Ishikawa (cell line): Measurements from ENCODE around the gene NCDN.

Source experiments
- CEBPB ChIP-seq: IDR thresholded peaks from 2 replicates; pipeline ENCODE4 v1.6.1; 2012
- CREB1 ChIP-seq: IDR thresholded peaks from 2 replicates; pipeline ENCODE4 v1.6.1; 2012; ENCODE audit warnings: low read depth
- EGR1 ChIP-seq: IDR thresholded peaks from 2 replicates; pipeline ENCODE4 v1.6.1; 2012
- EP300 ChIP-seq: IDR thresholded peaks from 2 replicates; pipeline ENCODE4 v1.6.1; 2012; ENCODE audit warnings: borderline replicate concordance
- FOXM1 ChIP-seq: IDR thresholded peaks from 2 replicates; pipeline ENCODE4 v1.6.1; 2012; ENCODE audit warnings: low read depth, borderline replicate concordance
- NFIC ChIP-seq: IDR thresholded peaks from 2 replicates; pipeline ENCODE4 v1.6.1; 2012
- RAD21 ChIP-seq: IDR thresholded peaks from 2 replicates; pipeline ENCODE4 v1.6.1; 2012; ENCODE audit warnings: low read depth
- TAF1 ChIP-seq: IDR thresholded peaks from 2 replicates; pipeline ENCODE4 v1.6.1; 2012; ENCODE audit warnings: low read depth, mild to moderate bottlenecking
- TCF12 ChIP-seq: IDR thresholded peaks from 2 replicates; pipeline ENCODE4 v1.6.1; 2012; ENCODE audit warnings: low read depth
- TEAD4 ChIP-seq: IDR thresholded peaks from 2 replicates; pipeline ENCODE4 v1.6.1; 2012
- YY1 ChIP-seq: IDR thresholded peaks from 2 replicates; pipeline ENCODE4 v1.6.1; 2012; ENCODE audit warnings: low read depth
- ZBTB7A ChIP-seq: IDR thresholded peaks from 2 replicates; pipeline ENCODE4 v1.6.1; 2012; ENCODE audit warnings: low read depth
- TF ChIP-seq, protein P1 (sequence below): IDR thresholded peaks from 2 replicates; pipeline ENCODE4 v1.6.1; 2012
- TF ChIP-seq, protein P2 (sequence below): IDR thresholded peaks from 2 replicates; pipeline ENCODE4 v1.6.1; 2012; ENCODE audit warnings: low read depth, mild to moderate bottlenecking
- TF ChIP-seq, protein P3 (sequence below): IDR thresholded peaks from 2 replicates; pipeline ENCODE4 v1.6.1; 2012

Gene NCDN

DNA sequence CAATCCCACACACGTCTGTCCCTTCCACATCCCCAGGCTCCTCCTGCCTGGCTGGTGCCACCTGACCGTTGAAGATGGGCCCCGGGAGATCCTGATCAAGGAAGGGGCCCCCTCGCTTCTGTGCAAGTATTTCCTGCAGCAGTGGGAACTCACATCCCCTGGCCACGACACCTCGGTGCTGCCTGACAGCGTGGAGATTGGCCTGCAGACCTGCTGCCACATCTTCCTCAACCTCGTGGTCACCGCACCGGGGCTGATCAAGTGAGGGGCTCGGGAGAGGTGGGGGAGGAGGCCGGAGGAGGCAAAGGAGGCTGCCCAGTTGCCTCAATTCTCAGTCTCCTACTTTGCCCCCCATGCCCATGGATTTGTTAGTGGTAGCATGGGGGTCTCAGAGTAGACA is 5.6 kb downstream of the NCDN start:
- no peak for TF ChIP-seq ZBTB7A
- TF ChIP-seq CREB1: no peak
- TF ChIP-seq, protein P1, sequence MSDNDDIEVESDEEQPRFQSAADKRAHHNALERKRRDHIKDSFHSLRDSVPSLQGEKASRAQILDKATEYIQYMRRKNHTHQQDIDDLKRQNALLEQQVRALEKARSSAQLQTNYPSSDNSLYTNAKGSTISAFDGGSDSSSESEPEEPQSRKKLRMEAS: no peak
- TF ChIP-seq YY1: no peak
- TF ChIP-seq FOXM1: no peak
- no peak for TF ChIP-seq NFIC
- TF ChIP-seq RAD21: no peak
- TF ChIP-seq, protein P2, sequence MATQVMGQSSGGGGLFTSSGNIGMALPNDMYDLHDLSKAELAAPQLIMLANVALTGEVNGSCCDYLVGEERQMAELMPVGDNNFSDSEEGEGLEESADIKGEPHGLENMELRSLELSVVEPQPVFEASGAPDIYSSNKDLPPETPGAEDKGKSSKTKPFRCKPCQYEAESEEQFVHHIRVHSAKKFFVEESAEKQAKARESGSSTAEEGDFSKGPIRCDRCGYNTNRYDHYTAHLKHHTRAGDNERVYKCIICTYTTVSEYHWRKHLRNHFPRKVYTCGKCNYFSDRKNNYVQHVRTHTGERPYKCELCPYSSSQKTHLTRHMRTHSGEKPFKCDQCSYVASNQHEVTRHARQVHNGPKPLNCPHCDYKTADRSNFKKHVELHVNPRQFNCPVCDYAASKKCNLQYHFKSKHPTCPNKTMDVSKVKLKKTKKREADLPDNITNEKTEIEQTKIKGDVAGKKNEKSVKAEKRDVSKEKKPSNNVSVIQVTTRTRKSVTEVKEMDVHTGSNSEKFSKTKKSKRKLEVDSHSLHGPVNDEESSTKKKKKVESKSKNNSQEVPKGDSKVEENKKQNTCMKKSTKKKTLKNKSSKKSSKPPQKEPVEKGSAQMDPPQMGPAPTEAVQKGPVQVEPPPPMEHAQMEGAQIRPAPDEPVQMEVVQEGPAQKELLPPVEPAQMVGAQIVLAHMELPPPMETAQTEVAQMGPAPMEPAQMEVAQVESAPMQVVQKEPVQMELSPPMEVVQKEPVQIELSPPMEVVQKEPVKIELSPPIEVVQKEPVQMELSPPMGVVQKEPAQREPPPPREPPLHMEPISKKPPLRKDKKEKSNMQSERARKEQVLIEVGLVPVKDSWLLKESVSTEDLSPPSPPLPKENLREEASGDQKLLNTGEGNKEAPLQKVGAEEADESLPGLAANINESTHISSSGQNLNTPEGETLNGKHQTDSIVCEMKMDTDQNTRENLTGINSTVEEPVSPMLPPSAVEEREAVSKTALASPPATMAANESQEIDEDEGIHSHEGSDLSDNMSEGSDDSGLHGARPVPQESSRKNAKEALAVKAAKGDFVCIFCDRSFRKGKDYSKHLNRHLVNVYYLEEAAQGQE: no peak
- TF ChIP-seq, protein P3, sequence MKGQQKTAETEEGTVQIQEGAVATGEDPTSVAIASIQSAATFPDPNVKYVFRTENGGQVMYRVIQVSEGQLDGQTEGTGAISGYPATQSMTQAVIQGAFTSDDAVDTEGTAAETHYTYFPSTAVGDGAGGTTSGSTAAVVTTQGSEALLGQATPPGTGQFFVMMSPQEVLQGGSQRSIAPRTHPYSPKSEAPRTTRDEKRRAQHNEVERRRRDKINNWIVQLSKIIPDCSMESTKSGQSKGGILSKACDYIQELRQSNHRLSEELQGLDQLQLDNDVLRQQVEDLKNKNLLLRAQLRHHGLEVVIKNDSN: no peak
- no peak for TF ChIP-seq TEAD4
- no peak for TF ChIP-seq EP300
- TF ChIP-seq TCF12: no peak
- no peak for TF ChIP-seq TAF1
- no peak for TF ChIP-seq CEBPB
- no peak for TF ChIP-seq EGR1

DNA sequence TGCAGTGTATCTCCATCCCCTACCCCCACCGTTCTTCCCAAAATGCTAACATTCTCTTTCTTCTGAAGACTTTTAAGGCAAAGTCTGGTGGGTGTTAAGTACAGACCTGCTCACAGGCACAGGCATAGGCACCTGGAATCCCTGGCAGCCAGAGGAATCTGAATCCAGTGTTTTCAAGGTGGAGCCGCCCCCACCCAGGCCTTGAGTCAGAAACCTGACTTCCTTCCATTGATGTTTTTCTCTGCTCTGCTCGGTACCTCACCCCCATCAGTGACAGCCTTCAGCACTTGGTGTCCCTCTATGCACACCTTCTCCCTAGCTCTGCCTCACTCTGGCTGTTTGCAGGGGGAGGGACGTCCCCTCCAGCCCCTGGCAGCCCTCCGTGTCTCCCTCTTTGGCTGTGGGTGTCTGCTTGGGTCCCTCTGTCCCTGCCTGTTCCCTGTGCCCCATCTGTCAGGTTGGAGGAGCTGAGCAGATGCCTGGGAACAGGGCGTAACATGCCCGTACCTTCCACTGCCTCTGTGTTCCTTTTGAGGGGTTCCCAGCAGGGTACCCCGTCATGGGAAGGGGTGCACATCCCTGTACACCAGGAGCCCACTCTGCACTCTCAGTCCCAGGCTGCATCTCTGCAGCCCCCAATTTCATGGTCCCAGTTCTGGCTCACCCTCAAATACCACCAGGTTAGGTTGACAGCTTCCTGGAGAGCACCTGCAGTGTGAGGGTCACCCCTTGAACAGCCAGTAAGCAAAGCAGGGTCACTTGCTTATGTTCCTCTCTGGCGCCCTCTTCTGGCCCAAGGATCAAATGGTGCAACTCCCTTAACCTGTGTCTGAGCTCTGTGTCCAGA is 6.7 kb downstream of the NCDN start:
- no peak for TF ChIP-seq NFIC
- peak; percentile 73 for TF ChIP-seq RAD21
- no peak for TF ChIP-seq EP300
- TF ChIP-seq CREB1: no peak

DNA sequence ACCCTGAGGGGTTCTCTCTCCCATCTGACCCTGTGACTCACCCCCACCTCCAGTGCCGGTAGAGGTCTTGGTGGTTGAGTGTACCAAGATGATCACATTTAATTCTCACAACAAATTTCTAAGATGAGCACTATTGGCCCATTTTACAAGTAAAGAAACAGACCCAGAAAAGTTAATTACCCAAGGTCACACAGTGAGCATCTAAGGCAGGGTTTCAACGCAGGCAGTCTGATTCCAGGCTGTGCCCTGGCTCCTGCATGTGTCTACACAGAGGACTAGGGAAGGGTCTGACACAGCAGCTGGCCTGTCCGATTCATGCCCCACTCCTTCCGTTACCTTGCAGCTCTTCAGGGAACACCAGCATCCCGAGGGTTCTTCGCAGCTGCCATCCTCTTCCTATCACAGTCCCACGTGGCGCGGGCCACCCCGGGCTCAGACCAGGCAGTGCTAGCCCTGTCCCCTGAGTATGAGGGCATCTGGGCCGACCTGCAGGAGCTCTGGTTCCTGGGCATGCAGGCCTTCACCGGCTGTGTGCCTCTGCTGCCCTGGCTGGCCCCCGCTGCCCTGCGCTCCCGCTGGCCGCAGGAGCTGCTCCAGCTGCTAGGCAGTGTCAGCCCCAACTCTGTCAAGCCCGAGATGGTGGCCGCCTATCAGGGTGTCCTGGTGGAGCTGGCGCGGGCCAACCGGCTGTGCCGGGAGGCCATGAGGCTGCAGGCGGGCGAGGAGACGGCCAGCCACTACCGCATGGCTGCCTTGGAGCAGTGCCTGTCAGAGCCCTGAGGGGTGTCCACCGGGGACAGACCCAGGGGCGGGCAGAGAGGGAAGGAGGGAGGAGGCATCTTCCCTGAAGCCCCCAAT is 7.5 kb downstream of the NCDN start:
- no peak for TF ChIP-seq EP300
- TF ChIP-seq CEBPB: no peak
- no peak for TF ChIP-seq ZBTB7A
- TF ChIP-seq, protein P2: no peak
- TF ChIP-seq TEAD4: no peak
- TF ChIP-seq CREB1: no peak
- TF ChIP-seq TCF12: no peak
- TF ChIP-seq EGR1: no peak
- TF ChIP-seq, protein P3: no peak
- TF ChIP-seq FOXM1: no peak
- no peak for TF ChIP-seq TAF1
- TF ChIP-seq YY1: no peak

DNA sequence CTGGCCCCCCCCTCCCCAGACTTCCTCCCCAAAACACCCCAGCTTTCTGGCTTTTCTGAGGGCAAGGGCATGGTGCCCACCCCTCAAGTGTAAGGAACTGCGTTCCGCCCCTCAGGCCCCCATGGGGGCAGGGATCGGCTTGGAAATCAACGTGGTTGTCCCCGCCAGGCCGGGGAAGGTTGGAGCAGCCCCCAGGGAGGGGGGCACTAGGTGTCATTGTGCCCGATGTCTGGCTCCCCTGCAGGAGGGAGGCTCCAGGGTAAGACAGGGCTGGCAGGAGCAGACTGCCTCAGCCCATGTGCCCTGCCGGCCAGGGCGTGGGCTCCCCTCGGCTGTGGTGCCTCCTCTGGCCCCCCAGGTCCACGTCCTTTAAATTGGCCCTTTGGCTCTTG is 8.1 kb downstream of the NCDN start:
- TF ChIP-seq, protein P3: no peak

DNA sequence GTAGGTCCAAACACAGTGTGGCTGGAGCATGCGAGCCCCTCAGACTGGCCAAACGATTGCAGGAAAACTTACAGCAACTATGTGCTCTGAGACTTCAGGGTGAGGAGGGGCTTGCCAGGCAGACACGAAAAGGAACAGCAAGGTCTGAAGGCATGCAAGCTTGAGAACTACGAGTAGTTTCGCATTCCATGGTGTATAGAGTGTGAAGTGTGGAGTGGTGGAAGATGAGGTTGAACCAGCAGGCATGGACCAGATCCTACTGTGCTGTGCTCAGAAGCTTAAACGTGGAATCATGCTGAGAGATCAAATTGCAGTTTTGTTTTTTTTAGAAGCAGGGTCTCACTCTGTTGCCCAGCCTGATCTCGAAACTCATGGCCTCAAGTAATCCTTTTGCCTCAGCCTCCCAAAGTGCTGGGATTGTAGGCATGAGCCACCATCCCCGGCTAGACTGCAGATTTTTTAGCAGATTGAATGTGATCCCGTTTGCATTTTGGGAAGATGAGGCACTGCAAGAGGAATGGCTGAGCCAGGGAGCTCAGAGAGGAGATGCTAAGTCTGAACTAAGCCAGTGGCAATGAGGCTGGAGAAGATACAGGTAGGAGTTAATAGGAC is 10.5 kb downstream of the NCDN start:
- no peak for TF ChIP-seq YY1

DNA sequence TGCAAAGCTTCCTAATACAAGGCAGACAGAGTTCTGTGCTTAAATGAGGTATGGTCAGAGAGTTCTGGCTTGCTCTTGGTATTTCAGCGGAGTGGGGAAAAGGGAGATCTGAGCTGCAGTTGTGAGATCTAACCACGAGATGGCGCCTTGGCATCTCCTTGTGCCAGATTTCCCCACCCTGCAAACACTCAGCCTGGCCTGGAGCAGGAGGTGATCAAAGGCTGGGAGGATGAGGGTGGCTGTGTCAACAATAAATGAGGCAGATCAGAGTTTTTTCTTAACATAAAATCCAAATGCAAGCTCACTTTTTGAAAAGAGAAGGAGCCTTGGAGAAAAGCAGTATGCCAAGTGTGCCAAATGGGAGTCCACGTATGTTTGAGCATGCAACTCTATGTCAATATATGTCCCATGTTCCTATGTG is 11.4 kb downstream of the NCDN start:
- TF ChIP-seq ZBTB7A (no peak), TEAD4 (peak; percentile 24; the same call in 1 of the 2 replicates), RAD21 (peak; percentile 92)
